Measurements from ENCODE around the gene ACHE.
"Not testable (repeated sequence)": the region's sequence is repeated elsewhere in the genome, so short reads cannot be mapped to it uniquely, and the experiment has no call there.

The ACHE gene

DNA sequence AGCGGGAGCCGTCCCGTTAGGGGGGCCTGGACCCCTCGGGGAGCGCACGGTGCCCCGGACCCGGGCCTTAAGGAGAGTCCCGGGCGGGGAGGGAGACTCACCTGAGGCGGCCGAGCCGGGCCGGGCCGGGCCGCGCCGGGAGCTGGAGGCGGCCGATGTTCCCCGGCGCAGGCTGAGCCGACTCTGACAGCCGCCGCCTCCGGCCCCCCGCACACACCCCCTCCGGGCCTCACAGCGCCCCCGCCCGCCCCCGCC lies at the start of gene ACHE:
ACHE (minus strand) TSS at position 188 of the 255 bp plus-strand sequence. CDS start 1,656 bp downstream, outside the sequence.
- no peak for DNase-seq (ENCODE audit: low spot score)

GRCh38 chr7:100944138-100944537 lies 48.5 kb upstream of the ACHE start:
- no peak for DNase-seq (ENCODE audit: low spot score)

GRCh38 chr7:100943693-100944092 lies 48.0 kb upstream of the ACHE start:
- no peak for DNase-seq (ENCODE audit: low spot score)

DNA sequence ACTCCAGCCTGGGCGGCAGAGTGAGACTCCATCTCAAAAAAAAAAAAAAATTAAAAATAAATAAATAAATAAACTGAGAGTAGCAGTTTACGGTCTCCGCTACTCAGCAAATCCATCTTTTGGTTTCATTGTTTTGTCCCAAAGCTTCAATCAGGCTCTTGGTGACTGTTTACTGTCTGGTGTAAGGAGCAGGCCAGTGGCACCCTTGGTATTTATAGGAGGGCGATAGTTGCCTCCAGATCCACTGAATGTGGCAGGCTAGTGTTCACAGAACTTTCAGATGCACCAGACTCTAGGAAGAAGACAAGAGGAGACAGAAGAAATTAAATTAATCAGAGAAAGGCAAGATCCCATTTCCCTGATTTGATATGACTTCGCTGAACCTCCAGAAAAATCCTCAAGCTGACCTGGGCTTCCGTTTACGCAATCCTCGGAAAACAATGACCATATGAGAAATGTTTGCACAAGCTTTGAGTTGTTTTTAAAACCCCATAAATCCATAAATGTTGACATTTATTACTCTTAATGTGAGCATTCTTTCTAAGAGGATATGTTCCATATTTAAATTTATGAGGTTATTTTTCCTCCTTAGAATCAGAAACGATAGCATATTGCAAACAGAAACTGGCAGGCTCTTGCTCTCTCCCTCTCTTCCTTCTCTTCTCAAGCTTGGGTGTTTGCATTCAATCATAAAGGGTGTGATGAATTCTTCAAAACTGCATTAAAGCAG lies 46.5 kb upstream of the ACHE start:
- DNase-seq (ENCODE audit: low spot score), result no peak

GRCh38 chr7:100936167-100936566 lies 40.5 kb upstream of the ACHE start:
- DNase-seq (ENCODE audit: low spot score), result not testable (repeated sequence)

DNA sequence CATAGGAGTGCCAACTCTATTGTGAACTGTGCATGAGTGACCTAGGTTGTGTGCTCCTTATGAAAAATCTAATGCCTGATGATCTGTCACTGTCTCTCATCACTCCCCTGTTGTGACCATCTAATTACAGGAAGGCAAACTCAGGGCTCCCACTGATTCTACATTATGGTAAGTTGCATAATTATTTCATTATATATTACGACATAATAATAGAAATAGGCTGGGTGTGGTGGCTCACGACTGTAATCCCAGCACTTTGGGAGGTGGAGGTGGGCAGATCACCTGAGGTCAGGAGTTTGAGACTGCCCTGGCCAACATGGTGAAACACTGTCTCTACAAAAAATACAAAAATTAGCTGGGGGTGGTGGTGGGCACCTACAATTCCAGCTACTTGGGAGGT lies 39.7 kb upstream of the ACHE start:
- DNase-seq (ENCODE audit: low spot score), result not testable (repeated sequence)

- no peak for DNase-seq (ENCODE audit: low spot score)
These were observed 38.0 kb upstream of the ACHE start for GRCh38 chr7:100933734-100934133.

GRCh38 chr7:100929808-100930174 lies 34.1 kb upstream of the ACHE start:
- no peak for DNase-seq (ENCODE audit: low spot score)

- not testable (repeated sequence) for DNase-seq (ENCODE audit: low spot score)
These were observed 27.9 kb upstream of the ACHE start for GRCh38 chr7:100923616-100924015.

DNA sequence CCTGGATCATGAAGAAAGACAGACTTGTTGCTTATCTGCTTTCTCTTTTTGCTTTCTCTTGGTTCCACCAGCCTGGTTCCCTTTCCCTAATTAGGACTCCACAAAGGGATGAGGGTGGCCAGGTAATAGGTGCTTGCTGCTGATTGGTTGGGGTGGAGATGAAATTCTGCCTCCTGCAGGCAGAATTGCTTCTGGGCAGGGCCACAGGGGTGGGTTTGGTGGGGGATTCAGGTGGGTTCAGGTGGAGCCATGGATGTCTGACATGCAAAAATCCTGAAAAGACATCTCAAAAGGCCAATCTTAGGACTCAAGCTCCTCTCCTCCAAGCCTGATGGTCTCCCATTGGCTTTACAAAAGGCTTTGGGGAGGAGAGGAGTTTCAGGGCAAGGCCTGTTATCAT lies 25.4 kb upstream of the ACHE start:
- DNase-seq (ENCODE audit: low spot score), result no peak

- DNase-seq (ENCODE audit: low spot score), result not testable (repeated sequence)
These were observed 24.2 kb upstream of the ACHE start for GRCh38 chr7:100919779-100920437.

DNA sequence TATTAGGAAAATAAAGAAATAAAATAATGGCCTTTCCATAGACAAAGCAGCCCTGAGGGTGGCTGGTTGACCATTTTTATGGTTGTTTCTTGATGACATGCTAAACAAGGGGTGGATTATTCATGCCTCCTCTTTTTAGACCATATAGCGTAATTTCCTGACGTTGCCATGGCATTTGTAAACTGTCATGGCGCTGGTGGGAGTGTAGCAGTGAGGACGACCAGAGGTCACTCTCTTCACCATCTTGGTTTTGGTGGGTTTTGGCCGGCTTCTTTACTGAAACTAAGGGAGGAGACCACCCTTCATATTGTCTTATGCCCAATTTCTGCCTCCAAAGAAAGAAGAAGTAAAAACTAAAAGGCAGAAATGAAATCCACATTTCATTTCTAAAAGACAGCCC lies 23.6 kb upstream of the ACHE start:
- not testable (repeated sequence) for DNase-seq (ENCODE audit: low spot score)

DNA sequence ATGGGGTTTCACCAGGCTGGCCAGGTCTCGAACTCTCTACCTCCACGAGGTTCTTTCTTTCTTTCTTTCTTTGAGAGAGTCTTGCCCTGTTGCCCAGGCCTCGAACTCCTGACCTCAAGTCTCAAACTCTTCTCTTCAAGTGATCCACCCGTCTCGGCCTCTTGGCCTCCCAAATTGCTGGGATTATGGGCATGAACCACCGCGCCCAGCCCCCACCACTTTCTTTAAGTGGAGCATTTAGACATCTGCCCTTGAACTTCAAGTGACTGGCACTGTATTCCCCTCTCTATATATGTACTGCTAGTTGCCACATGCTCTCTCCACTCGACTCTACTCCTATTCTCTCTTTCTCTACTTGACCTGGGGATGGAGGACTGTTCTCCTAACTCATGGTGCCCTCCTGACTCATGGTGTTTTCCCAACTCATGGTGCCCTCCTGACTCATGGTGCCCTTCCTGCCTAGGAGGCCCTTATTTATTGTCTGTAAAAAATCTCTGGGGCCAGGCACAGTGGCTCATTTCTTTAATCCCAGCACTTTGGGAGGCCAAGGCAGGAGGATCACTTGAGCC lies 19.3 kb upstream of the ACHE start:
- DNase-seq (ENCODE audit: low spot score), result no peak

DNA sequence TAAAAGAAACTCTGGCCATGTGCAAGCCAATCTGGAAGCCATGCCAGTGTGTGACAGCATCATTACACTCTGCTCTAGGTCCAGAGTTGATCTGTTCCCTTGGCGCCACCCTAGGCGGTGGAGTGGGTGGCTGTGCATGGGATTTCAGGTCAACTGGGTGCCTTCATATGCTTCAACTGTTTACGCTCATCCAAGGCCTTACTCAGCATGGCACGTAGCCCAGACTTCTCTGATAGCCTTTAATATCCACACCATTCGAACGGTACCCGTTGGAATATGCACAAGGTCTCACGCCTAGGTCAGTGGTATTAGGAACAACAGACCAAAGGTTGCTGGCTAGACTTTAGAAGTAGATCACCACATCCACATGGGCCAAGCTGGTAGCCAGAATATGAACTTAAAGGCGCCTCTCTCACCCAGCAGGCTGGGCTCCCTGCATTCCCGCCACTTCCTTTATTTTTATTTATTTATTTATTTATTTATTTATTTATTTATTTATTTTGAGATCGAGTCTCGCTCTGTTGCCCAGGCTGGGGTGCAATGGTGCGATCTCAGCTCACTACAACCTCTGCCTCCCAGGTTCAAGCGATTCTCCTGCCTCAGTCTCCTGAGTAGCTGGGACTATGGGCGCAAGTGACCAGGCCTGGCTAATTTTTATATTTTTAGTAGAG lies 18.7 kb upstream of the ACHE start:
- no peak for DNase-seq (ENCODE audit: low spot score)

- no peak for DNase-seq (ENCODE audit: low spot score)
These were observed 15.8 kb upstream of the ACHE start for GRCh38 chr7:100911484-100911883.

GRCh38 chr7:100910443-100910842 lies 14.8 kb upstream of the ACHE start:
- DNase-seq (ENCODE audit: low spot score), result not testable (repeated sequence)

DNA sequence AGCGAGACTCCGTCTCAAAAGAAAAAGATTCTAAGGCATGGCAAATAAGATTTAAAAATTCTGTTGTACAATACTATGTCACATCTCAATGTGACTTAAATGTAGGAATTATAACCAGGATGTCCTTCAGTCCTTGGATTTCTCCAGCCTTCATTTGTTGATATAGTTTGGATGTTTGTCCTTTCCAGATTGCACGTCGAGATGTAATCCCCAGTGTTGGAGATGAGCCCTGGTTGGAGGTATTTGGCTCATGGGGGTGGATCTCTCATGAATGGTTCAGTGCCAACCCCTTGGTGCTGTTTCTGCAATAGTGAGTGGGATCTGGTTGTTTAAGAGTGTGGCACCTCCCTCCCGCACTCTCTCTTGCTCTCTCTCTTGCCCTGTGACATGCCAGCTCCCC lies 12.8 kb upstream of the ACHE start:
- no peak for DNase-seq (ENCODE audit: low spot score)

- no peak for DNase-seq (ENCODE audit: low spot score)
These were observed 7.0 kb upstream of the ACHE start for GRCh38 chr7:100902638-100903037.

DNA sequence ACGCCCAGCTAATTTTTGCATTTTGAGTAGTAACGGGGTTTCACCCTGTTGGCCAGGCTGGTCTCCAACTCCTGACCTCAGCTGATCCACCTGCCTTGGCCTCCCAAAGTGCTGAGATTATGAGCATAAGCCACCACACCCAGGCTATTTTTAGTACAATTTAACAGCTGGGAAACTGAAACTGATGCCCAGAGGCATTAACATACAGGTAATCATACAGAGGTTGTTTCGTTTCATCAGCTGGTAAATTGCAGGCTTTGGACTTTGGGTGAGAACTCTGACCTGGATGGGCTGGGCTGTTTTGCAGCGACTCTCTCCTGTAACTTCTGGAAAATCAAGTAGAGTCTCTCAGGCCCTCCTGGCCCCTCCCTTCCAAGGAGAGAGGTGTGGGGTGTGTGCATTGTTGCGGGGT lies 6.2 kb upstream of the ACHE start:
- DNase-seq (ENCODE audit: low spot score), result no peak

DNA sequence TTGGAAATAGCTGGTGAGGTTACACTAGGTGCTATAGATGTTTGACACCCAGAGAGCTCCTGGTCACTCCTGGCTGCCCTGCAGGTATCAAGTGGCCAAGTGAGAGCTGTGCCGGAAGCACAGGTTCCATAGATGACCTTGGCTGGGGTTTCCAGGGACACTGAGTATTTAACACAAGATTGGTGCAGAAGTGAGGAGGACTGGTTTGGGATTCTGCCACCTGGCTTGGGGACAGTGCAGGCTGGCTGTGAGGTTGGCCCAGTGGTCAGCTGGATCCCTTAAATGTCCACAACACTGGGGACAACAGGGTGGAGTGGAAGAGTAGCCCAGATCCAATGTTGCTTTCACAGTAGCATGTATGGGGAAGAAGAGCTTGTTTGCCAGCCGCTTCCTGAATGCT lies 5.3 kb upstream of the ACHE start:
- DNase-seq (ENCODE audit: low spot score), result no peak

DNA sequence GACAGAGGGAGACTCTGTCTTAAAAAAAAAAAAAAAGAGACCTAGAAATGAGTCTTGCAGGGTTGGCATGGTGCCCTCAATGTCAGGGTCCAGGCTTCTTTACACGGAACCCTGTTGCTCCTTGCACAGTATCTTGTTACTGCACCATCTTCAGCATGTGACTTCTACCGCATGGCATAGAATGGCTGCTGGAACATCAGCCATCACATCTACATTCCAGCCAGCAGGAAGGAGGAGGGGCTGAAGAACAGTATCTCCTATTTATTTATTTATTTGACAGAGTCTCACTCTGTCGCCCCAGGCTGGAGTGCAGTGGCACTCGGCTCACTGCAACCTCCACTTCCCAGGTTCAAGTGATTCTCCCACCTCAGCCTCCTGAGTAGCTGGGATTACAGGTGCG lies 3.7 kb upstream of the ACHE start:
- no peak for DNase-seq (ENCODE audit: low spot score)

- DNase-seq (ENCODE audit: low spot score), result no peak
These were observed 2.2 kb upstream of the ACHE start for GRCh38 chr7:100897772-100898454.

All from HuH-7 (cell line).